Mucosa of gallbladder (tissue), 1 donor: ENCODE data around the gene SCTR. TPM values are rescaled to one million over a fixed set of nuclear protein-coding genes. Genes with fewer than 3 reads are reported as not detected.
"Not testable (repeated sequence)": the region's sequence is repeated elsewhere in the genome, so short reads cannot be mapped to it uniquely, and the experiment has no call there.

Experiments
- DNase-seq: peaks from one replicate; pipeline ENCODE4 v3.0.0-alpha.2; 2020; ENCODE audit warnings: low spot score
- total RNA-seq: library from RNA; stranded (reverse); gene quantifications from one replicate; pipeline ENCODE4 v1.2.1, GENCODE V29; 2021
- donor health status: DM: no; HTN: no; CAD: no.

The SCTR gene
- total RNA-seq, 1 donor from 2014 or later, result 0.92 TPM

GRCh38 chr2:119415630-119416029, 108.7 kb downstream of the SCTR start:
- DNase-seq, result no peak

- no peak for DNase-seq
Measured at GRCh38 chr2:119414894-119415293, 109.4 kb downstream of the SCTR start.

- no peak for DNase-seq
Measured at GRCh38 chr2:119409506-119409905, 114.8 kb downstream of the SCTR start.

- peak; percentile 51 for DNase-seq
Measured at GRCh38 chr2:119408221-119408619, 116.1 kb downstream of the SCTR start.

- DNase-seq, result peak; percentile 70
Measured at GRCh38 chr2:119407430-119408220, 116.7 kb downstream of the SCTR start.

- no peak for DNase-seq
Measured at GRCh38 chr2:119405151-119405550, 119.1 kb downstream of the SCTR start.

- DNase-seq, result not testable (repeated sequence)
Measured at GRCh38 chr2:119403618-119404017, 120.7 kb downstream of the SCTR start.

GRCh38 chr2:119402645-119403560, 121.4 kb downstream of the SCTR start:
- DNase-seq, result peak; percentile 68

GRCh38 chr2:119402106-119402505, 122.2 kb downstream of the SCTR start:
- no peak for DNase-seq

- DNase-seq, result no peak
Measured at GRCh38 chr2:119397196-119397595, 127.1 kb downstream of the SCTR start.

GRCh38 chr2:119393971-119394748, 130.1 kb downstream of the SCTR start:
- no peak for DNase-seq

Other genes with a start within 250 kb of the SCTR start
- 10.3 TPM for gene C2orf76, start 157.6 kb downstream of the SCTR start, total RNA-seq
- gene DBI, start 157.5 kb downstream of the SCTR start, total RNA-seq, result 263 TPM
- gene TMEM37, start 92.6 kb downstream of the SCTR start, total RNA-seq, result 149 TPM
- gene CFAP221, start 20.0 kb upstream of the SCTR start, total RNA-seq, result 5.4 TPM
- 18.9 TPM for gene TMEM177, start 154.7 kb upstream of the SCTR start, total RNA-seq
- gene PTPN4, start 235.4 kb upstream of the SCTR start, total RNA-seq, result 32.9 TPM